ENCODE results near the gene ZNF256.
A peak's percentile ranks its signal among the peaks of the same experiment; 100 is the strongest.

ZNF256 gene

GRCh38 chr19:57947419-57948134, at the start of gene ZNF256:
TSS of gene ZNF256 (minus strand) at chr19:57947706. CDS start at chr19:57947474, 232 bp downstream.
- H3K4me1 Mint-ChIP-seq (ENCODE audit: low read depth): peaks cover 17% of the 10 kb centered on the region
- peak within 1 kb of the TSS; percentile 92 for H3K27ac Mint-ChIP-seq
- peaks cover 51% of the 10 kb centered on the region for H3K36me3 Mint-ChIP-seq (ENCODE audit: low read depth)
- H3K27me3 Mint-ChIP-seq: no peaks in the 10 kb centered on the region
- H3K4me3 Mint-ChIP-seq: peak within 1 kb of the TSS; percentile 91
- H3K9me3 Mint-ChIP-seq: peaks cover 42% of the 10 kb centered on the region
- peak; percentile 90 for DNase-seq

- Mint-ChIP-seq H3K27ac (no peak overlapping the region), H3K4me1 (ENCODE audit: low read depth) (no peaks in the 10 kb centered on the region), H3K9me3 (peaks cover 72% of the 10 kb centered on the region), H3K4me3 (no peak overlapping the region), H3K27me3 (no peaks in the 10 kb centered on the region), H3K36me3 (ENCODE audit: low read depth) (peaks cover 88% of the 10 kb centered on the region)
- DNase-seq: no peak
Observed at GRCh38 chr19:57992841-57993240, 45.3 kb upstream of the ZNF256 start.

- peaks cover 96% of the 10 kb centered on the region for H3K36me3 Mint-ChIP-seq (ENCODE audit: low read depth)
- no peak for DNase-seq
- H3K27me3 Mint-ChIP-seq: no peaks in the 10 kb centered on the region
- no peaks in the 10 kb centered on the region for H3K4me1 Mint-ChIP-seq (ENCODE audit: low read depth)
- no peak overlapping the region for H3K4me3 Mint-ChIP-seq
- no peak overlapping the region for H3K27ac Mint-ChIP-seq
- peaks cover 83% of the 10 kb centered on the region for H3K9me3 Mint-ChIP-seq
Observed at GRCh38 chr19:57978586-57979289, 31.2 kb upstream of the ZNF256 start.

- H3K4me3 Mint-ChIP-seq: no peak within 1 kb of the TSS
- peaks cover 88% of the 10 kb centered on the region for H3K36me3 Mint-ChIP-seq (ENCODE audit: low read depth)
- no peak for DNase-seq
- no peaks in the 10 kb centered on the region for H3K4me1 Mint-ChIP-seq (ENCODE audit: low read depth)
- H3K27me3 Mint-ChIP-seq: no peaks in the 10 kb centered on the region
- peaks cover 75% of the 10 kb centered on the region for H3K9me3 Mint-ChIP-seq
- no peak within 1 kb of the TSS for H3K27ac Mint-ChIP-seq
Observed at GRCh38 chr19:57974434-57974833, 26.9 kb upstream of the ZNF256 start, which contains the start of gene C19orf18. TSS of gene C19orf18 (minus strand) at chr19:57974534. CDS start at chr19:57974432, 102 bp downstream.

- Mint-ChIP-seq H3K9me3 (peaks cover 39% of the 10 kb centered on the region), H3K4me3 (no peak overlapping the region), H3K27ac (no peak overlapping the region), H3K36me3 (ENCODE audit: low read depth) (peaks cover 51% of the 10 kb centered on the region), H3K4me1 (ENCODE audit: low read depth) (no peaks in the 10 kb centered on the region), H3K27me3 (no peaks in the 10 kb centered on the region)
- DNase-seq: no peak
Observed at GRCh38 chr19:57964761-57965160, 17.3 kb upstream of the ZNF256 start.

- no peak overlapping the region for H3K4me3 Mint-ChIP-seq
- H3K36me3 Mint-ChIP-seq (ENCODE audit: low read depth): peaks cover 49% of the 10 kb centered on the region
- H3K9me3 Mint-ChIP-seq: peaks cover 38% of the 10 kb centered on the region
Observed at GRCh38 chr19:57961785-57962184, 14.3 kb upstream of the ZNF256 start.

GRCh38 chr19:57954996-57955395, 7.5 kb upstream of the ZNF256 start:
- Mint-ChIP-seq H3K9me3 (peaks cover 44% of the 10 kb centered on the region), H3K4me1 (ENCODE audit: low read depth) (no peaks in the 10 kb centered on the region), H3K4me3 (no peak overlapping the region), H3K27ac (no peak overlapping the region), H3K27me3 (peaks cover 16% of the 10 kb centered on the region), H3K36me3 (ENCODE audit: low read depth) (peaks cover 22% of the 10 kb centered on the region)
- no peak for DNase-seq

More at GRCh38 chr19:57961785-57962184, 14.3 kb upstream of the ZNF256 start:
- Mint-ChIP-seq H3K4me1 (ENCODE audit: low read depth) (no peaks in the 10 kb centered on the region), H3K27ac (no peak overlapping the region), H3K27me3 (peaks cover 5% of the 10 kb centered on the region)
- DNase-seq: no peak

GRCh38 chr19:57949702-57950101, 2.2 kb upstream of the ZNF256 start:
- Mint-ChIP-seq H3K27ac (no peak overlapping the region), H3K4me3 (no peak overlapping the region), H3K36me3 (ENCODE audit: low read depth) (peaks cover 30% of the 10 kb centered on the region), H3K9me3 (peaks cover 41% of the 10 kb centered on the region), H3K4me1 (ENCODE audit: low read depth) (peaks cover 17% of the 10 kb centered on the region), H3K27me3 (peaks cover 8% of the 10 kb centered on the region)
- no peak for DNase-seq

GRCh38 chr19:57949296-57949695, 1.8 kb upstream of the ZNF256 start:
- H3K4me3 Mint-ChIP-seq: no peak overlapping the region
- peaks cover 5% of the 10 kb centered on the region for H3K27me3 Mint-ChIP-seq
- H3K27ac Mint-ChIP-seq: no peak overlapping the region
- peaks cover 17% of the 10 kb centered on the region for H3K4me1 Mint-ChIP-seq (ENCODE audit: low read depth)
- peaks cover 39% of the 10 kb centered on the region for H3K9me3 Mint-ChIP-seq
- peaks cover 34% of the 10 kb centered on the region for H3K36me3 Mint-ChIP-seq (ENCODE audit: low read depth)
- no peak for DNase-seq

- no peak for DNase-seq
- peaks cover 17% of the 10 kb centered on the region for H3K4me1 Mint-ChIP-seq (ENCODE audit: low read depth)
- H3K36me3 Mint-ChIP-seq (ENCODE audit: low read depth): peaks cover 56% of the 10 kb centered on the region
- H3K4me3 Mint-ChIP-seq: peak overlapping the region; percentile 91
- H3K27me3 Mint-ChIP-seq: no peaks in the 10 kb centered on the region
- H3K27ac Mint-ChIP-seq: peak overlapping the region; percentile 92
- H3K9me3 Mint-ChIP-seq: peaks cover 48% of the 10 kb centered on the region
Observed at GRCh38 chr19:57947088-57947418, 453 bp downstream of the ZNF256 start.

- no peak for DNase-seq
- Mint-ChIP-seq H3K27ac (no peak overlapping the region), H3K4me3 (peak overlapping the region; percentile 91), H3K36me3 (ENCODE audit: low read depth) (peaks cover 64% of the 10 kb centered on the region), H3K4me1 (ENCODE audit: low read depth) (peaks cover 17% of the 10 kb centered on the region), H3K9me3 (peaks cover 52% of the 10 kb centered on the region), H3K27me3 (no peaks in the 10 kb centered on the region)
Observed at GRCh38 chr19:57946316-57946715, 1.2 kb downstream of the ZNF256 start.

GRCh38 chr19:57941593-57941992, 5.9 kb downstream of the ZNF256 start:
- no peak for DNase-seq
- Mint-ChIP-seq H3K4me1 (ENCODE audit: low read depth) (peaks cover 11% of the 10 kb centered on the region), H3K9me3 (peaks cover 66% of the 10 kb centered on the region), H3K27ac (no peak overlapping the region), H3K4me3 (no peak overlapping the region), H3K27me3 (no peaks in the 10 kb centered on the region), H3K36me3 (ENCODE audit: low read depth) (peaks cover 95% of the 10 kb centered on the region)

- Mint-ChIP-seq H3K27me3 (peaks cover 11% of the 10 kb centered on the region), H3K4me1 (ENCODE audit: low read depth) (peaks cover 9% of the 10 kb centered on the region), H3K9me3 (peaks cover 55% of the 10 kb centered on the region), H3K27ac (no peak overlapping the region), H3K36me3 (ENCODE audit: low read depth) (peaks cover 94% of the 10 kb centered on the region), H3K4me3 (no peak overlapping the region)
- no peak for DNase-seq
Observed at GRCh38 chr19:57935731-57936130, 11.8 kb downstream of the ZNF256 start.

- H3K36me3 Mint-ChIP-seq (ENCODE audit: low read depth): peaks cover 94% of the 10 kb centered on the region
Observed at GRCh38 chr19:57934820-57935665, 12.5 kb downstream of the ZNF256 start, which contains the start of gene ZNF418. TSS of gene ZNF418 (minus strand) at chr19:57935402. CDS start at chr19:57933822, 1,580 bp downstream.

More at GRCh38 chr19:57934820-57935665, 12.5 kb downstream of the ZNF256 start, which contains the start of gene ZNF418:
- Mint-ChIP-seq H3K9me3 (peaks cover 59% of the 10 kb centered on the region), H3K4me3 (peak within 1 kb of the TSS; percentile 82), H3K27me3 (peaks cover 11% of the 10 kb centered on the region), H3K4me1 (ENCODE audit: low read depth) (peaks cover 9% of the 10 kb centered on the region), H3K27ac (peak within 1 kb of the TSS; percentile 83)
- DNase-seq: peak; percentile 47

Data from activated T-cell treated with anti-CD3 and anti-CD28 coated beads, Interleukin-2, amount 50 U/mL, for 24 hours (primary cell).